Spleen (tissue), 7 donors: Measurements from ENCODE around the gene HNRNPD.

Source experiments
- CTCF ChIP-seq, 11 experiments: fragments of 200-600 bp in 7 of 11; fragments of 450-650 bp in 4 of 11; sonication (generic) in 4 of 11; IDR thresholded peaks in 8 of 11; conservative IDR thresholded peaks in 3 of 11; 1 replicate in 7 of 11; 2 replicates in 4 of 11; pipeline versions ENCODE4 v1.4.0 to v1.8.0; 2016 to 2021; ENCODE audit warnings: antibody characterized with exemption in 11 of 11, inconsistent platforms in 4 of 11, mild to moderate bottlenecking in 1 of 11
- POLR2A ChIP-seq, 3 donors: fragments of 450-650 bp; IDR thresholded peaks; one replicate each; pipeline ENCODE4 v1.5.1; 2017; ENCODE audit warnings: antibody characterized with exemption in 3 of 3, mild to moderate bottlenecking in 1 of 3
- POLR2AphosphoS5 ChIP-seq, 3 donors: sonication (generic); formaldehyde crosslinking; IDR thresholded peaks; one replicate each; pipeline ENCODE4 v1.5.1; 2017; ENCODE audit warnings: antibody characterized with exemption in 3 of 3
- donor health status: DM: no; HTN: no; CAD: no; lungs with moderate emphysema.
- donor health status: DM: no; HTN: no; CAD: no.
- donor health status: DM: no; HTN: no; CAD: no.

- TF ChIP-seq CTCF (IDR thresholded peaks at IDR 0.05 in 8 of 11, conservative IDR thresholded peaks at IDR 0.05 in 3 of 11) (peak in 3 of 11 experiments; percentile 4 to 26 (median 5)), POLR2AphosphoS5 (IDR thresholded peaks at IDR 0.05) (peak; percentile 97 to 98 (median 98)), POLR2A (IDR thresholded peaks at IDR 0.05) (peak; percentile 24 to 92 (median 63))
These were observed at the start of gene HNRNPD for GRCh38 chr4:82373816-82374625.
